ENCODE results near the gene CGAS. TPM values are rescaled to one million over a fixed set of nuclear protein-coding genes. Genes with fewer than 3 reads are reported as not detected.
A peak's percentile ranks its signal among the peaks of the same experiment; 100 is the strongest.

CGAS gene
- total and polyA plus RNA-seq, 2 donors (not counting 1 experiment from before 2014, with no cell fraction given), result 5.1 to 20.0 TPM

DNA sequence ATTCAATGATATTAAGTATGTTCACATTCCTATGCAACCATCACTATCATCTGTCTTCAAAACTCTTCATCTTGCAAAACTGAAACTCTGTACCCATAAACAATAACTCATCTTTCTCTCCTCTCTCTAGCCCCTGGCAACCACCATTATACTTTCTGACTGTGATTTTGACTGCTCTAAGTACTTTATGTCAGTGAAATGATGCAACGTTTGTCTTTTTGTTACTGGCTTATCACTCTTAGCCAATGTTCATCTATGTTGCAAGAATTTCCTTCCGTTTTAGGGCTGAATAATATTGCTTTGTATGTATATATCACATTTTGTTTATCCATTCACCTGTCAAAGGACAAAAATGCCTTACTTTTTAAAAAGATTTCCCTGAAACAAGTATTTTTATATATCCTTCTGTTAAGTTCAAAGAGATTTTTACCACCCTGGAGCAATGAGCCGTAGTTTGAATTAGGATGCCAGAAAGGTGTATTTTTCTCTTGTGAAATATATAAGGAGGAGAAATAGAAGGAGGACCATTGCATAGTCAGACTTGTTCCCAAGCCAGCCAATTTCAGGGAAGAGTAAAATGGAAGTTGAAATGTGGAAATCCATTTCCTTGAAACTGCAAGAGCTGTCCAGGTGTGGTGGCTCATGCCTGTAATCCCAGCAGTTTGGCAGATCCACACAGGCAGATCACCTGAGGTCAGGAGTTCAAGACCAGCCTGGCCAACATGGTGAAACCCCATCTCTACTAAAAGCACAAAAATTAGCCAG lies 4.0 kb upstream of the CGAS start:
- H3K27me3 Mint-ChIP-seq, result no peaks in the 10 kb centered on the region
- ChIA-PET CTCF (no interaction called here), POLR2A (interaction anchor here (0.6 kb wide), 1 partner anchor 144 kb away, joined by 5 read pairs; no protein-coding TSS in a partner anchor)
- Histone ChIP-seq H4K20me1 (ENCODE audit: control insufficient read depth, insufficient read depth, low read length, poor library complexity, severe bottlenecking) (no peaks in the 10 kb centered on the region), H3K27me3 (replicated peaks in 1 of 4; ENCODE audit: control extremely low read depth in 1 of 4, control insufficient read depth in 3 of 4, insufficient read depth in 4 of 4, low read length in 3 of 4) (no peaks in the 10 kb centered on the region), H3K4me2 (replicated peaks; ENCODE audit: low read depth, low read length, poor library complexity, severe bottlenecking) (no peak overlapping the region), H3K9me3 (ENCODE audit: control extremely low read depth in 1 of 3, control insufficient read depth in 2 of 3, insufficient read depth in 1 of 3, low read length in 2 of 3) (peaks cover 0 to 3% (median 0%) of the 10 kb centered on the region in 3 donors), H3K9ac (ENCODE audit: low read length) (no peak overlapping the region), H3K4me3 (ENCODE audit: control extremely low read depth in 1 of 5, extremely low read depth in 1 of 5, insufficient read depth in 1 of 5, low read depth in 2 of 5, low read length in 4 of 5) (no peak overlapping the region), H3K27ac (ENCODE audit: low read length in 2 of 2) (no peak overlapping the region), H3K4me1 (ENCODE audit: control insufficient read depth in 2 of 2, insufficient read depth in 2 of 2, low read length in 2 of 2) (peaks cover 7 to 21% of the 10 kb centered on the region in 2 donors), H3K36me3 (replicated peaks in 1 of 2; ENCODE audit: control extremely low read depth in 1 of 2, control insufficient read depth in 1 of 2, extremely low read depth in 1 of 2, insufficient read depth in 2 of 2, low read length in 1 of 2) (no peaks in the 10 kb centered on the region), H2AFZ (ENCODE audit: insufficient read depth, low read depth, low read length, poor library complexity, severe bottlenecking) (no peak overlapping the region), H3K79me2 (ENCODE audit: control insufficient read depth, insufficient read depth, low read length) (peaks cover 42% of the 10 kb centered on the region)
- H3K4me1 Mint-ChIP-seq, result peaks cover 12% of the 10 kb centered on the region
- ATAC-seq (ENCODE audit: low read depth) (no peak), DNase-seq (no peak)
- TF ChIP-seq, protein P1, sequence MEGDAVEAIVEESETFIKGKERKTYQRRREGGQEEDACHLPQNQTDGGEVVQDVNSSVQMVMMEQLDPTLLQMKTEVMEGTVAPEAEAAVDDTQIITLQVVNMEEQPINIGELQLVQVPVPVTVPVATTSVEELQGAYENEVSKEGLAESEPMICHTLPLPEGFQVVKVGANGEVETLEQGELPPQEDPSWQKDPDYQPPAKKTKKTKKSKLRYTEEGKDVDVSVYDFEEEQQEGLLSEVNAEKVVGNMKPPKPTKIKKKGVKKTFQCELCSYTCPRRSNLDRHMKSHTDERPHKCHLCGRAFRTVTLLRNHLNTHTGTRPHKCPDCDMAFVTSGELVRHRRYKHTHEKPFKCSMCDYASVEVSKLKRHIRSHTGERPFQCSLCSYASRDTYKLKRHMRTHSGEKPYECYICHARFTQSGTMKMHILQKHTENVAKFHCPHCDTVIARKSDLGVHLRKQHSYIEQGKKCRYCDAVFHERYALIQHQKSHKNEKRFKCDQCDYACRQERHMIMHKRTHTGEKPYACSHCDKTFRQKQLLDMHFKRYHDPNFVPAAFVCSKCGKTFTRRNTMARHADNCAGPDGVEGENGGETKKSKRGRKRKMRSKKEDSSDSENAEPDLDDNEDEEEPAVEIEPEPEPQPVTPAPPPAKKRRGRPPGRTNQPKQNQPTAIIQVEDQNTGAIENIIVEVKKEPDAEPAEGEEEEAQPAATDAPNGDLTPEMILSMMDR (IDR thresholded peaks at IDR 0.05), result no peak
- TF ChIP-seq EZH2 (IDR thresholded peaks at IDR 0.05; ENCODE audit: borderline replicate concordance, insufficient read depth, low read depth, low read length, poor library complexity, severe bottlenecking), result no peak
- H3K27ac Mint-ChIP-seq, result peak overlapping the region; percentile 3
- intact Hi-C loops (cut with micrococcal nuclease), result no loop called here
- no peaks in the 10 kb centered on the region for H3K9me3 Mint-ChIP-seq (ENCODE audit: insufficient read depth)
- H3K4me3 Mint-ChIP-seq, result no peak overlapping the region
- WGBS (ENCODE audit: insufficient coverage), result 88% methylated on average over 1 of the region's 3 CpGs
